Activated CD4-positive, CD25-positive, alpha-beta regulatory T cell treated with anti-CD3 and anti-CD28 coated beads, Interleukin-2, amount 50 U/mL, for 72 hours (primary cell): ENCODE measurements around the gene MESP2.
"Not testable (repeated sequence)": the region's sequence is repeated elsewhere in the genome, so short reads cannot be mapped to it uniquely, and the experiment has no call there.

Source experiments
- DNase-seq: peaks from one replicate; pipeline ENCODE4 v3.0.0; 2021

Gene MESP2

DNA sequence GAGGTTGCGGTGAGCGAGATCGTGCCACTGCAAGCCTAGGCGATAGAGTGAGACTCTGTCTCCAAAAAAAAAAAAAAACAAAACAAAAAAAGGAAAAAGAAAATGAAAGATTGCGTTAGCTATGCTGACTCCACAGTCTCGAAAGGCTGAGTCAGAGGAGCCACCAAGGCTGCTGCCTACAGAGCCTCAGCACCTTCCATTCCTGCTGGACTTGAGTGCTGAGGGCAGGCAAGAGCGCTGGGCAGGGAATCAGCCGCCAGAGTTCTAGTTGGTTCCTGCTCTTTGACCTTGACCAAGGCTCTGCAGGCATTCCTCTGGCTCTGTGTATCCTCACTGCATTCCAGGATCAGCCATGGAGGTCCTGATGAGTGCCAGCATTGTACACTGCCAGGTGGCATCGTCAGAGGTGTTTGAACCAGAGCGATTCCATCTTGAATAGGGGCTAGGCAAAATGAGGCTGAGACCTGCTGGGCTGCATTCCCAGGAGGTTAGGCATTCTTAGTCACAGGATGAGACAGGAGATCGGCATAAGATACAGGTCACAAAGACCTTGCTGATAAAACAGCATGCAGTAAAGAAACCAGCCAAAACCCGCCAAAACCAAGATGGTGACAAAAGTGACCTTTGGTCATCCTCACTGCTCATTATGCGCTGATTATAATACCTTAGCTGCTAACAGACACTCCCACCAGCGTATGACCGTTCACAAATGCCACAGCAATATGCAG, 5.9 kb downstream of the MESP2 start:
- DNase-seq, result no peak

DNA sequence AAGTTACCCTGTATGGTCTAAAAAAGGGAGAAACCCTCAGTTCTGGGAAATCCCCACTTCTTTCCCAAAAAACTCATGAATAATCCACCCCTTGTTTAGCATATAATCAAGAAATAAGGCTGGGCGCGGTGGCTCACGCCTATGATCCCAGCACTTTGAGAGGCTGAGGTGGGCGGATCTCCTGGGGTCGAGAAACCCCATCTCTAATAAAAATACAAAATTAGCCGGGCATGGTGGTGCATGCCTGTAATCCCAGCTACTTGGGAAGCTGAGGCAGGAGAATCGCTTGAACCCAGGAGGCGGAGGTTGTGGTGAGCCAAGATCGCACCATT, 6.5 kb downstream of the MESP2 start:
- not testable (repeated sequence) for DNase-seq

DNA sequence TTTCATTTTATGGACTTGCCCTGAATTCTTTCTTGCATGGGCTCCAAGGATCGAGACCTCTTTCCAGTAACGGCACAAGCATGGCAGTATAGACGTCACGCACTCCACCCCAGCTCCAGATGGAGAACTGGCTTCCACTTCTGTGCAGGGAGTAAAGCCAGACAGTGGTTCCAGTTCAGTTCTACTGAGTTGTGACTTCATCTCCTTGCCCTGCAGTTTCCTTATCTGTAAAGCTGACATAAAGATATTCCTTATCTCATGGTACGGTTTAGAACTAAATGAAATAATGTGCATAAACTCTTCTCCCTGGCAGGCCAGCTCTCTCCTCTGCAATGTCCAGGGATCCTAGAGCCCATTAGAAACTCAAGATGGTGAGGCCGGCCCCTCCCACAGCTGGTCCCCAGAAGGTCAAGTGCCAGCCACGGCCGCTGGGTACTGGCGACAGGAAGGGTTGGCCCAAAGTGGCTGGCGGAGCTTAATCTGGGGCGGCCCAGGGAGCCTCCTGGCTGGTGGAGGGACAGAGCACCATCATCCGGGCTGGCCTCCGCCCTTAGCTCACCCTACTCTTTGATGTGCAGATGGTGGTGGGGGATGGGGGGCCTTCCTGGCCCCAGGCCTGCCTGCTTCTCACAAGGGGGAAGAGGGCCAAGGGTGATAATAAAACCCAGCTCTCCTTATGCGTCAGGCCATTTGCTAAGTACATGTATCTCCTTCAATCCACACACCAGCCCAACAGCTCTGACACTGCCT, 7.2 kb downstream of the MESP2 start:
- DNase-seq, result no peak

DNA sequence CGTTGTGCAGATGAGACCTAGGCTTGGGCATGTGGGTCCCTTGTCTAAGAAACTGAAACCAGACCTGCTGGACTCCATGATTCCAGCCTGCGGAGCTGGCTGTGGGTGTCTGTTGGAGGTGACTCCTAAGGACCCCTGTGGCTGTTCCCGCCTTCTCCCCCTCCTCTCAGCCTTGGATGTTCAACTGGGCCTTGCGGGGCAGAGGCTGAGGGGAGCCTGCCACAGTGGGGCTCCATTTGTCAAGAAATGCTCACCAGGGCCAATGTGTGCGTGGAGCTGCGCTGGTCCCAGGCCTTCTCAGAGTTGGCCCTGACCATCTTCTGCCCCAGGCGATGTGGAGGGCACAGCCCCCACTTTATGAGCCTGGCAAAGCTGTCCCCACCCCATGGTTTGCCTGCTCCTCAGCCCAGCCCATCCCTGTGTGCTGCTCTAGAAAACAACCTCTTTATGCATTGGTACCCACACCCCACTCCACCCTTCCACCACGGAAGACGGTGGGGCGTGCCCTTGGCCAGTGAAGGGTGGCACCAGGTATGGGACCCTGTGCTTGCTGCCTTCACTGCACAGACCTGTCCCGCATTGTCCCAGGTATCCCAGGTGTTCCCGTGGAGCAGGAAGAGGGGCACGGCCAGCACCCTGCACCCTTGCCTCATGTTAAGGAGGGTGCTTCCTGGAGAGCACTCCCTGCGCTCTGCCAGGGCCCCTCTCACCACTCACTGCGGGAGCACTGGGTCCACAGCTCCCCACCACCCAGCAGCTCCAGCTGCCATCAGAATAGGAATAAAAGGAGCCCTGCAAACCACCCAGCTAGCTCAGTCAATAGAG, 7.9 kb downstream of the MESP2 start:
- DNase-seq, result no peak

DNA sequence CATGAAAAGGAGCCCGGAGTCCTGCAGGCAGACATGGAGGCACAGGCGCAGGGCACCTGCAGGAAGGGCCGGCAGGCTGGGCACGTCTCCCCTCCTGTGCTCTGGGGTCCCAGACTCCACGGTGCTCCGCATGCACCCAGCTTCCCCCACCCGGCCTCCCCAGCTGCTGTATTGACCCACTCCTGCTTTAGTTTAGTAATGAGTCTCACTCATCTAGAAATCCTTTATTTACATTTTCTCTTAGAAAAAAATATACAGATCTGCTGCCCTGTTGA, 8.5 kb downstream of the MESP2 start:
- no peak for DNase-seq

DNA sequence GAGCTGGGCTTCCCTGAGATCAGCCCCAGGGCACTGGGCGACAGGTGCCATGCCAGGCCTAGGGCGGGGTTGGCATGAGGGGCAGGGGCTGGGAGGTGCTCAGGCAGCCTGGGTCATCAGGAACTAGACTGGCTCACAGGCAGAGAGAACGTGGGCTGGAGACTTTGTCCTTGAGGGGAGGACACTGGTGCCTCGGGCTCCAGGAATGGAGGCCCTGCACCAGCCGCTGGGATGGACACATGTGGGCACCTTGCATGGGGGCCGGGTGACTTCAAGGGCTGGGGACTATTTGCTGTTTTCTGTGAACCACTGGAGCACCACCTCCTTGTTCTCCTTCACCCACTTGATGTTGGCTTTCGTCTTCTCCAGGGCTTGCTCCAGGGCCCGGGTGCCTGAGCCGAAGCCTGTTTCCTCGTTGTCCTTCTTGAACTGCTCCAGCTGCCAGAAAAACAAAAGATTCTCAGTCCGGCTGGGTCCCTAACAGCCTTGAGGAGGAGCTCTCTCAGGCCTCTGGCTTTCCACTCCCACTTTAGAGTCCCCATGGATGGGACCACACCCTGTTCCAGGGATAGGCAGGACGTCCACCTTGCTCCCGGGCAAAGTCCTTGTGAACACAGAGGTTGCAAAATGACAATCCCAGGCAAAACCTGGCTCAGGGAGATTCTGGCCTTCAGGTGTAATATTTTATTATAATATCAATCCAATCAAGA, 9.1 kb downstream of the MESP2 start:
- DNase-seq, result no peak

DNA sequence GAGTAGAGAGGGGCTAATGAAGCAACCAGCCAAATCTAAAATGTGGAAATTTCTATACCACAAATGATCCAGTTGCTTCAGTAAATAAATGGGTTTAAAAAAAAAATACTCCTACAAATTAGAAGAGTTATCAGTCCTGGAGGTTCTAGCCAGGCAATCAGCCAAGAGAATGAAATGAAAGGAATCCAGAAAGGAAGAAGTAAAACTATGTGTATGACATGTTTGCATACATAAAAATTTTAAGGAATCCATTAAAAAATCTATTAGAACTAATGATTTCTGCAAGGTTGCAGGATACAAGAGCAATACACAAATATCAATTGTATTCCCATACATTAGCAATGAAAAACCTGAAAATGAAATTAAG, 9.6 kb downstream of the MESP2 start:
- DNase-seq, result no peak

DNA sequence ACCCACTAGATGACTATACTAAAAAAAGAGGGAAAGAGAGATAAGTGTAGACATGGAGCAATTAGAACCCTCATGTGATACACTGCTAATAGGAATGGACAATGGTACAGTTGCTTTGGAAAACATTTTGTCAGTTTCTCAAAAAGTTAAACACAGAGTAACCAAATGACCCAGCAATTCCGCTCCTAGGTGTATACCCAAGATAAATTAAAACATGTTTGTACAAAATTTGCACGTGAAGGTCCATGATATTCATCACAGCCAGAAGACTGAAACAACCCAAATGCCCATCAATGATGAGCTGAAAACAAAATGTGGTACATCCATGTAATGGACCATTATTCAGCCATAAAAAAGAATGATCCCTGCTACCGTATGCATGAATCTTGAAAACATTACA, 11.8 kb downstream of the MESP2 start:
- DNase-seq, result no peak

DNA sequence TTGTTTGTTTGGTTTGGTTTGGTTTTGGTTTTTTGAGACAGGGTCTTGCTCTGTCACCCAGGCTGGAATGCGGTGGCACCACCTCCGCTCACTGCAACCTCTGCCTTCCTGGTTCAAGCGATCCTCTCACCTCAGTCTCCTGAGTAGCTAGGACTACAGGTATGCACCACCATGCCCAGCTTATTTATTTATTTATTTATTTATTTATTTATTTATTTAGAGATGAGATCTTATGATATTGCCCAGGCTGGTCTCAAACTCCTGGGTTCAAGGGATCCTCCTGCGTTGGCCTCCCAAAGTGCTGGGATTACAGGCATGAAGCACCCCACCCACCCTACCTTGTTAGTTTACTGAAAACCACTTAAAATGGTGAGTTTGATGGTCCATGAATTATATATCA, 12.5 kb downstream of the MESP2 start:
- not testable (repeated sequence) for DNase-seq

DNA sequence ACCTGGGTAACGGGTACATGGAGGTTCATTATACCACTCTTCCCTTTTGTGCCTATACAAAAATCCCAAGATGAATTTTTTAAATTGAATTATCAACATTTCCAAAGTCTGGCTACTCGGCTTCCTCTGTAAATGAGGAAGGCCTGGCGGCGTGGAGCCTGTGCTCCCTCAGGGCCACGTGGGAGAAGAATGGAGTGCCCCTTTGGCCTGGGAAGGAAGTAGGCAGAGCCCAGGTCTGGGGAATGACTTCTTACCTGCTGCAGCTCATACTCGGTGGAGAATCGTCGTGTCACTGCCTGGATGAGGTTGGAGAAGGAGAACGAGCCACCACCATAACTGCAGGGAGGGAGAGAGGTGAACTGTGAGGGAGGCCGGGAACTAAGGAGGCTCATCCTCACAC, 14.1 kb downstream of the MESP2 start:
- DNase-seq, result no peak

DNA sequence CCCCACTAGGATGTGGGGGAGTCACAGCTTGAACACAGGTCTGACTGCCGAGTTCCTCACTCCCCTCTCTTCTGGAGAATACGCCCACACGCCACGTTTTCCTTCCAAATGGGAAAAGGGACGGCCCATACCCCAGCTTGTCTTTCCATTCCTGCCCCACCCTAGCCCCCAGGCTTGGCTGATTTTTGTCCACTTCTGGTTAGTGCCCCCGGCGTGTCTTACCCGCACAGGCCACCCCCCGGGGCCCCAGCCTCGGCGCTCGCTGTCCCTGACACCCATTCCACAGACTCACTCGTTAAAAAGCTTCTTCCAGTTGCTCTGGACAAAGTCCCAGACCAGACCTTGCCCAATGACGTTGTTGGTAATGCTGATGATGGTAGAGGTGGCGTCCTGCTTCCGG, 14.5 kb downstream of the MESP2 start:
- no peak for DNase-seq

DNA sequence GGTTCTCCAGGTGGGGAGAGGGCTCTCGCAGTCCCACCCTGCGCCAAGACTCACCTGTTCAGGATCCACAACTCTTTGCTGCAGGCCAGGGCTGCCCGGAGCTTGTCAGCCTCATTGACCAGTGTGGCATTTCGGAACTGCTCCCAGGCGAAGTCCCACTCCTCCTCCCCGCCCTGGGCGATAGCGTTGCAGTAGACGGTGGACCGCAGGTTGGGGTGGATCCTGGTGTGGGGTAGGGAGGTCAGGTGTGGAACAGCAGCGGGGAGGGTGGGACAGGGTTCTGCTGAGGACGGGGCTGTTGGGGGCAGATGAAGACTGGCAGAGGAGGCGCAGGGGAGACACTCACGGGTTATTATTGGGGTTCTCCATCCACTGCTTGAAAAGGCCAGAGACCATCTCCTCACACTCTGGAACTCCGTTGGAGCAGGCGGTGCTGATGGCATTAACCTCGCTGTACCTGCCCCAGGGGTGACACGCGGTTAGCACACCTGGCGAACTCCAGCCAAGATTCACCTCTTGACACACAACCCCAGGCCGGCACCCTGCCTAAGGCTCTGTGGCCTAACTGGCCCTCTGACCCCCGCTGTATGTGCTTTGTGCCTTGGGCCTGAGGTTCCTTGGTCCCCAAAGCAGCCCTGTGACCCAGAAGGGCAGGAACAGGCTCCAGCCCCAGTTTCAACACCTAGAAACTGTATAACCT, 16.1 kb downstream of the MESP2 start:
- DNase-seq, result no peak

DNA sequence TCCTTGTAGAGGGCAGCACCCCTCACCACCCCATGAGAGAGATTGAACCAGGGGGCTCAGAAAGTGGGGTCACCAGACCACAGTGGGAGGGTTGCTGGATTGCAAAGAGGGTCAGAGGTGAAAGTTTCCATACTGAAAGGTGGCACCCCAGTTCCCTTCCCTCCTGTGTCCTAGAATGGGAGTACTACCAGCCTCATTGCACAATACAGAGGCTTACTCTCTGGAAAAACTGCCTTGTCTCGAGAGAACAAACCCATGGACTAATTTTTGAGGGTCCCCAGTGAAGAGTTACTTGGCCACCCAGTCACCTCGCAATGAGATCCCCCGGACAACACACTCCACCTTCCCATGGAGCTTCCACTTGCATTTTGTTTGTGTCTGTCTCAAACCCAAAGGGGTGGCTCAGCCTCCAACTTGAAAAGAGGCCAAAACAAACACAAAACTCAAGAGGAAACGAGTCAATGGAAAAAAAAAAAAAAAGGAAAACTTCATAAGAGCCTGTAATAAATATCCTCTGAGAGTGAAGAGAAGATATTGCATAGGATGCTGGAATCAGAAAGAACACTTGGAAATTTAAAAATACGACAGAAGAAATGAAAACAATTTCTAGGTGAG, 18.6 kb downstream of the MESP2 start:
- no peak for DNase-seq

DNA sequence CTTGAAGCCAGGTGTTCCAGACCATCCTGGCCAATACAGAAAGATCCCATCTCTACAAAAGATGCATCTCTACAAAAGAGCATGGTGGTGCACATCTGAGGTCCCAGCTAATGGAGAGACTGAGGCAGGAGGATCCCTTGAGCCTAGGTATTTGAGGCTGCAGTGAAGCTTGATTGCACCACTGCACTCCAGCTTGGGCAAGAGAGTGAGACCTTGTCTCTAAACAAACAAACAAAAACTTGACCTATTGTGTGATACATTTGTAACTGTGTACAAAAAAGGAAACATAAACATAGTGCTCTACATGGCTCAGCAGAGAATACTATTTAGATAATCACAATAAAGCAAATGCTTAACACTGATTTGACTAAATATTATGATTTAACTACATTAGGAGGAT, 19.9 kb downstream of the MESP2 start:
- DNase-seq, result no peak

DNA sequence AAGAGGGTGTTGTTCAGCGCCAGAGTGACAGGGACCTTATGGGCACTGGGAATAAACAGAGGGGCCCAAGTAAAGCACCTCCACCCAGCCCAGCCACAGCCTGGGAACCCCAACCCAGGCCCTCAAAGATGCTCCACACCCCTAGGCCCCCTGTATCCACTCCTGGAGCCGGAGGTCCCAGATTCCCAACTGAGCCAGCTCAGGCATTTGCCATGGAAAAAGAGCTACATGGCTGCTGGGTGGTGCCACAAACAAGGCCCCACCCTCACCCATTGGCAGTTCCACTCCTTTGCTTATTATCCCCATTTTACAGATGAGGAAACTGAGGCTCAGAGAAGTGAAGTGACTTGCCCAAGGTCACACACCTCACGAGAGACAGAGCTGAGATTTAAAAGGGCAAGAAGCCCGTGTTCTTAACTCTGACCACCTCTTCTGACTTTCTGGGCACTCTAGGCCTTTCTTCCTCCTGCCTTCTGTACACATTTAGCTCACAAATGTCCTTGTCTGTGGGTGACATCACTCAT, 21.6 kb downstream of the MESP2 start:
- DNase-seq, result no peak

DNA sequence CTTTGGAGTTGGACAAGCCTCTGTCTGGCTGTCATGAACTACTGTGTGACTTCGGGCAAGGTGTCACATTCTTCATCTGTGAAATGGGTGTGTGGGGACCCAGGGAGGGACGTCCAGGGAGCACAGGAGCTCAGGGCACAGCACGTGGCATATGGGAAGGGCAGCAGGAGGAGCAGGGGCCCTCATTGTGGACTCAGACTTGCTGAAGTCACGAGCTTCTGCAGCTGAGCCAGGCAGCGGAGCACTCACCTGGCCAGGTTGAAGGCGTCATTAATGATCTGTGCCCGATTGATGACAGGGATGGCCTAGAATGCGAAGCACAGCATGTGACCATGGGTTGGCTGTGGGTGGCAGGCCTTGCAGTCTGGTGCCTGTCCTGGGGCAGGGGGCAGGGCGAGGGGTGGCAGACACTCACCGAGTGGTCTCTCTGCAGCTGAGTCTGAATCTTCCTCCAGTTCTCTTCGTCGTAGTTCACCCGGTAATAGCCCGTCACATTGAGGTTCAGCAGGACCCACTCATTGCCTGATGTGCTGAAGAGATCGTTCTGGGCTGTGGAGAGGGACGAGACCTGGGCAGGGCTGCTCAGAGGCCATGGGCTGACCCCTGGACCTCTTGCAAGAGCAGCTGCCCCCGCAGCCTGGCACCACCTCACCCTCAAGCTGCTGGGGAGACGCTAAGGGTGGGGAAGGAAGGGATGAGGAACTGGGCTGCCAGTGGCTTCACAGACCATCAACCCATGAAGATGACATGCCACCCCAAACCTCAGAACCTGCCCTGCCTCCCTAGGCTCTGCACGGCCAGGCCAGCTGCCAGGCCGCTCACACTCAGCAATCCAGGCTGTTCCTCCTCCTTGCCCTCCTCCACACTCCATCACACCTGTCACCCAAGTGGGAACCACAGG, 23.1 kb downstream of the MESP2 start:
- no peak for DNase-seq

DNA sequence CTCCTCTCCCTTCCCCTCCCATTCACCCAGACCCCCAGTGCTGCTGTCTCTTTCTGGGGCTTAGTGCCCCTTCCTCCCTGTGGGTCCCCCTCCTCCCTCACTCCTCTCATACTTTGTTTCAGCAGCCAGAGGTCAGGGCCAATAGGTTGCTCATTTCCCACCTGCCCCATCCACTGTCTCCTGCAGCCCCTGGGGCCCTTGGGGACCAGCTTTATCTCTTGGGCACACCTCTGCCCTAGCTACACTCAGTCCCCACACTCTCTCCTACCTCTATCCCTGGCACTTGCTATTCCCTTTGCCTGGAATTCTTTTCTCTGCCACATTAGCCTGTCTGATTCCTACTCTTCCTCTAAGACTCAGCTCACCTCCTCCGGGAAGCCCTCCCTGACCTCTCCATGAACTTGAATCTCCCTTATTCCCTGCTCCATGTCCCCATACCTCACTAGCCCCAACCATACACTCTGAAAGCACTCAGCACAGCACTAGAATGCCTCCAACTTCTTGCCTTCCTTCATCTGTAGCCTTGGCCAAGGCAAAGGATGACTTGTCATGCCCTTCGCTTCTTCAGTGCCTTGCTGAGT, 23.9 kb downstream of the MESP2 start:
- no peak for DNase-seq

DNA sequence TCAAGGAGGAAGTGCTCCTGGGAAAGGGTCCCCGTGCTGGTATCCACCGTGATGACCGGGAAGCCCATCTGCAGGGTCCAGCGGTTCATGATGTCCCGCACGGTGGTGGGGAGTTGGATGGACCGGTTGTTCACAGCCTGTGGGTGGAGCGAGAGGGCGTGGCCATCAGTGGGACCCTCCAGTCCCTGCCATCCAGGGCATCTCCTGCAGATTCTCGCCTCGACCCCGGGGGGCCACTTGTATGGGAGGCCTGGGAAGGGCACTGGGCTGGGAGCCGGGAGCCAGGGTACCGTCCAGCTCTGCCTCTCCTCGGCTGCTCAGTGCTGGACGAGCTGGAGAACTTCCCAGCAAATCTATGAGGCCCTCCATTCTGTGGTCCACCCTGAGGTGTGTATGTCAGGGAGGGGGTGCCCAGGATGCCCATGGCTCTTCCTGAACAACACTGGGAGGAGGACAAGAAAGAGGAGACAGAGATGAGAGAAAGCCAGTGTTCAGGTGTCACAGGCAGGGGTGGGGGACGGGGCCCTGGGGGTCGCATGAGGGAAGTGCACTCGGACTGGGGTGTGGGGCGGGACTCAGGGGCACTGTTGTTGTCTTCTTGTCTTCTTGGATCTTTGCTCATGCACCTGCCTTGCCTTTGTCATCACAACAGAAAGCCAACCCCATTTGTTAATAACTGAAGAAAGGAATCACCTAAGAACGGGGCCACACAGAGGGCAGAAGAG, 25.5 kb downstream of the MESP2 start:
- no peak for DNase-seq

DNA sequence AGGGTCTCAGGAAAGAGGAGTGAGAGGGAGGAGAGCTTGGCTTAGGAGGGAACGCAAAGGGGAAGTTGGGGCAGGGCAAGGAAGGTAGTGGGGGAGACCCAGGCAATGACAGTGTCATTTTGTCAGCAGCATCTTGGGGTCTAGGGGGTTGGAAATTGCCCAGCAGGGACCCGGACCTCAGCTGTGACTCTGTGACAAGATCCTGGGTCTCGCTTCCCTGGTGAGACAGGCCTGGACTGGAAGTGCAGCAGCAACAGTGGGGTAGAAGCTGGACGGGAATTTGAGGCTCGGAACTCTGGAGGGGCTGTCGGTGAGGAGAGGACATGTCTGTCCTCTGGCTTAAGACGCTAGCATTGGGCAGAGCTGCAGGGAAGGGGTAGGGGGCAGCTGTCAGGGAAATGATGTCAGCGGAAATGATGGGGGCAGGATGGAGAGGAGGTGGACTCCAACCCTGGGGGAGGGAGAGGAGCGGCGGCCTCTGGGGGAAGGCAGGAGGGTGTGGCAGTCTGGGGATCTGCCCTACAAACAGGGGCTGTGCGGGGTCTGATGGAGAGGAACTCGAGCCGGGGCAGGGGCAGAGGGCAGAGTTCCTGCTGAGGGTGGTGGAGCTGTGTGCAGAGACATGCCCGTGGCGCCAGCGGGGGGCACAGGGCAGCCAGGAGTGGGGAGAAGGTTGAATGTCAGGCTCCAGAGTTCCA, 26.2 kb downstream of the MESP2 start:
- DNase-seq, result no peak
